Measurements from ENCODE around the gene SRGAP2C.
"Not testable (repeated sequence)": the region's sequence is repeated elsewhere in the genome, so short reads cannot be mapped to it uniquely, and the experiment has no call there.

- TF ChIP-seq CTCF (IDR thresholded peaks at IDR 0.05 in 4 of 5, conservative IDR thresholded peaks at IDR 0.05 in 1 of 5); POLR2A (IDR thresholded peaks at IDR 0.05): not testable (repeated sequence)
Observed at GRCh38 chr1:121252656-121253055, 67.9 kb downstream of the SRGAP2C start.

All from gastrocnemius medialis (tissue), 4 donors.